Measurements from ENCODE around the gene NLGN3.
"Not testable (repeated sequence)": the region's sequence is repeated elsewhere in the genome, so short reads cannot be mapped to it uniquely, and the experiment has no call there.

NLGN3 gene

GRCh38 chrX:71164071-71164470 lies 19.4 kb downstream of the NLGN3 start:
- in situ Hi-C loops (cut with HindIII; ENCODE audit: low pct_ligation_motif_present, low pct_unique_long_range_greater_than_20kb, low sequenced_read_pairs): no loop called here
- DNase-seq: no peak

- no peak for DNase-seq
- in situ Hi-C loops (cut with HindIII; ENCODE audit: low pct_ligation_motif_present, low pct_unique_long_range_greater_than_20kb, low sequenced_read_pairs): no loop called here
These were observed 21.8 kb downstream of the NLGN3 start for GRCh38 chrX:71166461-71166860.

- in situ Hi-C loops (cut with HindIII; ENCODE audit: low pct_ligation_motif_present, low pct_unique_long_range_greater_than_20kb, low sequenced_read_pairs): no loop called here
- no peak for DNase-seq
These were observed 22.6 kb downstream of the NLGN3 start for GRCh38 chrX:71167031-71167781.

- DNase-seq: no peak
- in situ Hi-C loops (cut with HindIII; ENCODE audit: low pct_ligation_motif_present, low pct_unique_long_range_greater_than_20kb, low sequenced_read_pairs): no loop called here
These were observed 23.5 kb downstream of the NLGN3 start for GRCh38 chrX:71168134-71168533.

GRCh38 chrX:71169586-71169985 lies 24.9 kb downstream of the NLGN3 start:
- in situ Hi-C loops (cut with HindIII; ENCODE audit: low pct_ligation_motif_present, low pct_unique_long_range_greater_than_20kb, low sequenced_read_pairs): no loop called here
- DNase-seq: no peak

- in situ Hi-C loops (cut with HindIII; ENCODE audit: low pct_ligation_motif_present, low pct_unique_long_range_greater_than_20kb, low sequenced_read_pairs): no loop called here
- no peak for DNase-seq
These were observed 26.0 kb downstream of the NLGN3 start for GRCh38 chrX:71170660-71171059.

GRCh38 chrX:71171110-71171801 lies 26.6 kb downstream of the NLGN3 start:
- no peak for DNase-seq

GRCh38 chrX:71173440-71173839 lies 28.8 kb downstream of the NLGN3 start:
- in situ Hi-C loops (cut with HindIII; ENCODE audit: low pct_ligation_motif_present, low pct_unique_long_range_greater_than_20kb, low sequenced_read_pairs): no loop called here
- no peak for DNase-seq

More at GRCh38 chrX:71171110-71171801, 26.6 kb downstream of the NLGN3 start:
- in situ Hi-C loops (cut with HindIII; ENCODE audit: low pct_ligation_motif_present, low pct_unique_long_range_greater_than_20kb, low sequenced_read_pairs): no loop called here

- no peak for DNase-seq
- in situ Hi-C loops (cut with HindIII; ENCODE audit: low pct_ligation_motif_present, low pct_unique_long_range_greater_than_20kb, low sequenced_read_pairs): no loop called here
These were observed 30.2 kb downstream of the NLGN3 start for GRCh38 chrX:71174795-71175194.

- in situ Hi-C loops (cut with HindIII; ENCODE audit: low pct_ligation_motif_present, low pct_unique_long_range_greater_than_20kb, low sequenced_read_pairs): no loop called here
- no peak for DNase-seq
These were observed 30.9 kb downstream of the NLGN3 start for GRCh38 chrX:71175531-71175930.

GRCh38 chrX:71177327-71177726 lies 32.7 kb downstream of the NLGN3 start:
- in situ Hi-C loops (cut with HindIII; ENCODE audit: low pct_ligation_motif_present, low pct_unique_long_range_greater_than_20kb, low sequenced_read_pairs): no loop called here
- DNase-seq: no peak

GRCh38 chrX:71178908-71179307 lies 34.3 kb downstream of the NLGN3 start:
- peak; percentile 47 for DNase-seq
- in situ Hi-C loops (cut with HindIII; ENCODE audit: low pct_ligation_motif_present, low pct_unique_long_range_greater_than_20kb, low sequenced_read_pairs): no loop called here

GRCh38 chrX:71180579-71181265 lies 36.1 kb downstream of the NLGN3 start:
- in situ Hi-C loops (cut with HindIII; ENCODE audit: low pct_ligation_motif_present, low pct_unique_long_range_greater_than_20kb, low sequenced_read_pairs); DNase-seq: not testable (repeated sequence)

- in situ Hi-C loops (cut with HindIII; ENCODE audit: low pct_ligation_motif_present, low pct_unique_long_range_greater_than_20kb, low sequenced_read_pairs): no loop called here
- no peak for DNase-seq
These were observed 36.9 kb downstream of the NLGN3 start for GRCh38 chrX:71181558-71181909.

GRCh38 chrX:71181910-71182799 lies 37.5 kb downstream of the NLGN3 start:
- in situ Hi-C loops (cut with HindIII; ENCODE audit: low pct_ligation_motif_present, low pct_unique_long_range_greater_than_20kb, low sequenced_read_pairs): no loop called here
- DNase-seq: peak; percentile 91

GRCh38 chrX:71182871-71183270 lies 38.2 kb downstream of the NLGN3 start:
- DNase-seq: no peak
- in situ Hi-C loops (cut with HindIII; ENCODE audit: low pct_ligation_motif_present, low pct_unique_long_range_greater_than_20kb, low sequenced_read_pairs): no loop called here

GRCh38 chrX:71183341-71183740 lies 38.7 kb downstream of the NLGN3 start:
- in situ Hi-C loops (cut with HindIII; ENCODE audit: low pct_ligation_motif_present, low pct_unique_long_range_greater_than_20kb, low sequenced_read_pairs): no loop called here
- DNase-seq: no peak

- no peak for DNase-seq
- in situ Hi-C loops (cut with HindIII; ENCODE audit: low pct_ligation_motif_present, low pct_unique_long_range_greater_than_20kb, low sequenced_read_pairs): no loop called here
These were observed 39.5 kb downstream of the NLGN3 start for GRCh38 chrX:71184092-71184491.

All from ACHN (cell line).